ENCODE measurements around the gene FBN1. TPM values are rescaled to one million over a fixed set of nuclear protein-coding genes. Genes with fewer than 3 reads are reported as not detected.

The FBN1 gene
- total RNA-seq, 6 donors from 2014 or later, result 20.3 to 159 (median 44.3) TPM

DNA sequence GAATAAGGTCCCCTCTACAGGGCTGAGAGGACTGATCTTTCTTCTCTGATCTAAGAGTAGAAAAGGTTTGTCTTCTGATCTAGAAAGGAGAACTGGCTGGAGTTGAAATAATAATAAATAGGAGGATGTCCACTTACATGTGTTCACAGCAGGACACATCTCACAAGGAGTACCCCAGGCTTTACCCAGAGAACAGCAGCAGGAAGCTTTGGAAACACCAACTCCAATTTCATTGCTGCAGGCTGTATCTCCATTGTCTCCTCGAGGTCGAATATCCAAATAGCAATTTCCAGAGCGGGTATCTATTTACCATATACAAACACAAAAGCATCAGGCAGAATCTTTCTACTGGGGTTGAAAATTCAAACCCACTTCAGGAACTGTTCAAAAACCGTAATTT lies 177.7 kb downstream of the FBN1 start:
- no peak overlapping the region for H3K4me3 ChIP-seq
- H3K4me1 ChIP-seq, result no peaks in the 10 kb centered on the region
- TF ChIP-seq POLR2A (IDR thresholded peaks at IDR 0.05), result no peak
- no peak for TF ChIP-seq EP300 (IDR thresholded peaks at IDR 0.05)
- TF ChIP-seq, protein P1, sequence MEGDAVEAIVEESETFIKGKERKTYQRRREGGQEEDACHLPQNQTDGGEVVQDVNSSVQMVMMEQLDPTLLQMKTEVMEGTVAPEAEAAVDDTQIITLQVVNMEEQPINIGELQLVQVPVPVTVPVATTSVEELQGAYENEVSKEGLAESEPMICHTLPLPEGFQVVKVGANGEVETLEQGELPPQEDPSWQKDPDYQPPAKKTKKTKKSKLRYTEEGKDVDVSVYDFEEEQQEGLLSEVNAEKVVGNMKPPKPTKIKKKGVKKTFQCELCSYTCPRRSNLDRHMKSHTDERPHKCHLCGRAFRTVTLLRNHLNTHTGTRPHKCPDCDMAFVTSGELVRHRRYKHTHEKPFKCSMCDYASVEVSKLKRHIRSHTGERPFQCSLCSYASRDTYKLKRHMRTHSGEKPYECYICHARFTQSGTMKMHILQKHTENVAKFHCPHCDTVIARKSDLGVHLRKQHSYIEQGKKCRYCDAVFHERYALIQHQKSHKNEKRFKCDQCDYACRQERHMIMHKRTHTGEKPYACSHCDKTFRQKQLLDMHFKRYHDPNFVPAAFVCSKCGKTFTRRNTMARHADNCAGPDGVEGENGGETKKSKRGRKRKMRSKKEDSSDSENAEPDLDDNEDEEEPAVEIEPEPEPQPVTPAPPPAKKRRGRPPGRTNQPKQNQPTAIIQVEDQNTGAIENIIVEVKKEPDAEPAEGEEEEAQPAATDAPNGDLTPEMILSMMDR (IDR thresholded peaks at IDR 0.05), result no peak
- TF ChIP-seq POLR2AphosphoS5 (IDR thresholded peaks at IDR 0.05), result no peak
- no peak overlapping the region for H3K27ac ChIP-seq
- H3K36me3 ChIP-seq, result peaks cover 0 to 27% (median 0%) of the 10 kb centered on the region in 4 donors
- no peaks in the 10 kb centered on the region for H3K9me3 ChIP-seq
- WGBS, 2 donors, result 93 to 95% methylated on average over 4 of the region's 4 CpGs
- H3K27me3 ChIP-seq, result no peaks in the 10 kb centered on the region
- DNase-seq, result no peak
- no peak for ATAC-seq (ENCODE audit: low FRiP score in 2 of 2)

GRCh38 chr15:48466820-48467219 lies 178.7 kb downstream of the FBN1 start:
- no peaks in the 10 kb centered on the region for H3K9me3 ChIP-seq
- 96 to 100% methylated on average over 1 of the region's 1 CpG for WGBS, 2 donors
- no peak for ATAC-seq (ENCODE audit: low FRiP score in 2 of 2)
- H3K4me3 ChIP-seq, result no peak overlapping the region
- no peak overlapping the region for H3K27ac ChIP-seq
- no peak for TF ChIP-seq EP300 (IDR thresholded peaks at IDR 0.05)
- no peak for TF ChIP-seq POLR2AphosphoS5 (IDR thresholded peaks at IDR 0.05)
- TF ChIP-seq POLR2A (IDR thresholded peaks at IDR 0.05), result no peak
- TF ChIP-seq, protein P1 (IDR thresholded peaks at IDR 0.05), result no peak
- no peak for DNase-seq
- H3K36me3 ChIP-seq, result peaks cover 0 to 32% (median 0%) of the 10 kb centered on the region in 4 donors
- H3K27me3 ChIP-seq, result no peaks in the 10 kb centered on the region
- H3K4me1 ChIP-seq, result no peaks in the 10 kb centered on the region

DNA sequence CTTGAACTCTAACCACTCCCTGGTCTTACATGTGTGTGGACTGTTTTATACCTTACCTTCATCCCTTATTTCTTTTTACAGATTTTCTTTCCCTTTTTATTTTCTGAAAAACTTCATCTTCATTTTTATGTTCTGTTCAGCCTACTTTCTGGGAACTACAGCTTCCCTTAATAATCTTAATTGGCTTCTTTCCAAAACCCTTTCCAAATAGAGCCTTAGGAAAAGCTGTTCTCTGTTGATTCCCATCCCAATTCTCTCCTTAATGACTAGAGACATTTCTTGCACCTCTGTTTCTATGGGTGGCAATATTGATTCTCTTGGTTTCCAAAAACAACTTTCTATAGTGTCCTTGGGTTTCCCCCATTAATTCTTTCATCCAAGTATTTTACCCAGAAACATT lies 179.4 kb downstream of the FBN1 start:
- H3K9me3 ChIP-seq, result no peaks in the 10 kb centered on the region

GRCh38 chr15:48465410-48465809 lies 180.1 kb downstream of the FBN1 start:
- no peak overlapping the region for H3K27ac ChIP-seq
- H3K4me3 ChIP-seq, result no peak overlapping the region
- TF ChIP-seq EP300 (IDR thresholded peaks at IDR 0.05) (no peak), POLR2AphosphoS5 (IDR thresholded peaks at IDR 0.05) (no peak), POLR2A (IDR thresholded peaks at IDR 0.05) (no peak)
- TF ChIP-seq, protein P1 (IDR thresholded peaks at IDR 0.05), result no peak
- no peak for ATAC-seq (ENCODE audit: low FRiP score in 2 of 2)
- 84 to 89% methylated on average over 5 of the region's 5 CpGs for WGBS, 2 donors
- DNase-seq, result no peak
- H3K9me3 ChIP-seq, result no peaks in the 10 kb centered on the region
- no peaks in the 10 kb centered on the region for H3K27me3 ChIP-seq
- H3K36me3 ChIP-seq, result peaks cover 0 to 32% (median 0%) of the 10 kb centered on the region in 4 donors
- H3K4me1 ChIP-seq, result no peaks in the 10 kb centered on the region

More for the DNA sequence above, 179.4 kb downstream of the FBN1 start:
- Histone ChIP-seq H3K27ac (no peak overlapping the region), H3K4me1 (no peaks in the 10 kb centered on the region), H3K36me3 (peaks cover 0 to 32% (median 0%) of the 10 kb centered on the region in 4 donors), H3K4me3 (no peak overlapping the region), H3K27me3 (no peaks in the 10 kb centered on the region)
- no peak for DNase-seq
- ATAC-seq (ENCODE audit: low FRiP score in 2 of 2), result no peak
- TF ChIP-seq POLR2AphosphoS5 (IDR thresholded peaks at IDR 0.05), result no peak
- no peak for TF ChIP-seq POLR2A (IDR thresholded peaks at IDR 0.05)
- TF ChIP-seq, protein P1 (IDR thresholded peaks at IDR 0.05), result no peak
- TF ChIP-seq EP300 (IDR thresholded peaks at IDR 0.05), result no peak

DNA sequence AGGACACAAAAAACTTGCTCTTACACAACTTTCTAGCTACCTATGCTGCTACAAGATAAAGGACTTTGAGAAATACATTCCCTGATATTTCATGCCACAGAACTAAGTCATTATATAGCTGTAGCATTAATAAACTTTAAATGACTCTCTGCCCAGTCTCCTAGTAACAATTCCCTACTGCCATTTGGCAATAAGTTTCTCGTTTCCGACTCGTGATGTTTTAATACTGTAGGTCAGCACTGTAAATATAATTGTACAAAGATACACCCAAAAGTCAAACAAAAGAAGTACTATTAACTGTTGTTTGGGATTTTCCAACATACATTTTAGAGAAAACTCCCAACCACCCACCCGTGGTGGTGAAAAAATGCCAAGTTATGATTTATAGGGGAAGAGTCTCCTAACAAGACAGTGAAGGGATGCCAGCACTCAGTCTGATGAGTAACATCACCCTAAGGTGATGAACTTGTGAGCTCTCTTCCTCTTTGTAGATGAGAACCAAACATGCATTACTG lies 182.1 kb downstream of the FBN1 start:
- no peak overlapping the region for H3K4me3 ChIP-seq
- H3K4me1 ChIP-seq, result no peaks in the 10 kb centered on the region
- no peaks in the 10 kb centered on the region for H3K9me3 ChIP-seq
- TF ChIP-seq POLR2A (IDR thresholded peaks at IDR 0.05), result no peak
- H3K27ac ChIP-seq, result no peak overlapping the region
- DNase-seq (no peak), ATAC-seq (ENCODE audit: low FRiP score in 2 of 2) (no peak)
- 74 to 77% methylated on average over 4 of the region's 4 CpGs for WGBS, 2 donors
- no peaks in the 10 kb centered on the region for H3K27me3 ChIP-seq
- peaks cover 0 to 36% (median 0%) of the 10 kb centered on the region in 4 donors for H3K36me3 ChIP-seq

All from upper lobe of left lung (tissue), 6 donors.